Calu3 (cell line): Measurements from ENCODE around the gene BMAL1. TPM values are rescaled to one million over a fixed set of nuclear protein-coding genes. Genes with fewer than 3 reads are reported as not detected.

Experiments
- BruUV-seq: library from RNA; stranded (reverse); fragments of 400-500 nt; replicated peaks from 2 replicates; lab custom pipeline; 2021; lab: Mats Ljungman, UMichigan
- CTCF ChIA-PET: fragments of 300-600 bp; sonication (Branson Sonifier 250); formaldehyde crosslinking; loops from one replicate; lab custom pipeline; 2022; ENCODE audit warnings: antibody characterized with exemption; lab: Charles Lee
- DNase-seq: peaks from one replicate; pipeline ENCODE4 v3.0.0; 2022
- H3K27ac Mint-ChIP-seq: one replicate; pipeline ENCODE4 v1.8.0; 2022; ENCODE audit warnings: mixed read lengths; ENCODE audit not compliant: unreplicated experiment
- H3K27me3 Mint-ChIP-seq: one replicate; pipeline ENCODE4 v1.8.0; 2022; ENCODE audit warnings: mixed read lengths; ENCODE audit not compliant: unreplicated experiment
- H3K36me3 Mint-ChIP-seq: one replicate; pipeline ENCODE4 v1.8.0; 2022; ENCODE audit warnings: mild to moderate bottlenecking, moderate library complexity, mixed read lengths; ENCODE audit not compliant: insufficient read depth, unreplicated experiment
- H3K4me1 Mint-ChIP-seq: one replicate; pipeline ENCODE4 v1.8.0; 2022; ENCODE audit warnings: mild to moderate bottlenecking, low read depth, mixed read lengths; ENCODE audit not compliant: unreplicated experiment
- H3K4me3 Mint-ChIP-seq: one replicate; pipeline ENCODE4 v1.8.0; 2022; ENCODE audit warnings: mild to moderate bottlenecking, low read depth, moderate library complexity, mixed read lengths; ENCODE audit not compliant: unreplicated experiment
- H3K9me3 Mint-ChIP-seq: one replicate; pipeline ENCODE4 v1.8.0; 2022; ENCODE audit warnings: low read depth, mixed read lengths; ENCODE audit not compliant: unreplicated experiment
- intact Hi-C: fragments of 100-400 bp; cut with micrococcal nuclease; formaldehyde crosslinking; loops from one replicate; pipeline ENCODE4 v1.10.0; 2022; ENCODE audit not compliant: unreplicated experiment
- total RNA-seq: library from RNA; stranded (reverse); gene quantifications from 2 replicates; pipeline ENCODE4 v1.2.3, GENCODE V29; 2022
- TF ChIP-seq, protein P1 (sequence below): fragments of 200-600 bp; IDR thresholded peaks from one replicate; pipeline ENCODE4 v1.8.0; 2022; ENCODE audit warnings: antibody characterized with exemption; ENCODE audit not compliant: unreplicated experiment

The BMAL1 gene
- total RNA-seq, 1 experiment from 2014 or later: 10.3 TPM

DNA sequence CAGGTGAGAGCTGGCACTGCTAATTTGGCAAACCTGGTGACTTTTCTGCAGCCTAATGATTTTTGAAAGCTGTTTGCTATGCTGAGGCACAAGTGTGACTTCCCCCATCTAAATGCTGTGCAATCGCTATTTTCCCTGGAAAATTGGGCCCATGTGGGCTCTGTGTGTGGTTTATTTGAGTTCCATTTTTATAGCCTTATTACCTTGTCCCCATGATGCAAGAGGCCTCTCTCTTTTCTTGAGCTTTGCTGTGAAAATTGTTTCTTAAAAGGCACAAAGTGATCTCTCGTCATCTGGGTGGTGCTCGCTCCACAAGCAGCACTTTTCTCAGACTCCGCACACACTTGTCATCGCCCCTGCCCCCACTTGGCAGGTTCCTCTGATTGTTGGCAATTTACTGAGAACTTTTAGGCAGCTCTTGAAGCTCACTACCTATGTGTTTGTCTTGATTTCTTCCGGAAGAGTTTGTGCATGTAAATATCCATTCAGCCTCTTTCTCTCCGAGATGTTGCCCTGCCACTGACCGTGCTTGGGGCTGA is 24.9 kb downstream of the BMAL1 start:
- no peaks in the 10 kb centered on the region for H3K9me3 Mint-ChIP-seq
- peaks cover 11% of the 10 kb centered on the region for H3K27me3 Mint-ChIP-seq
- H3K4me1 Mint-ChIP-seq: no peaks in the 10 kb centered on the region
- no peak for DNase-seq
- no peak overlapping the region for H3K4me3 Mint-ChIP-seq
- TF ChIP-seq, protein P1, sequence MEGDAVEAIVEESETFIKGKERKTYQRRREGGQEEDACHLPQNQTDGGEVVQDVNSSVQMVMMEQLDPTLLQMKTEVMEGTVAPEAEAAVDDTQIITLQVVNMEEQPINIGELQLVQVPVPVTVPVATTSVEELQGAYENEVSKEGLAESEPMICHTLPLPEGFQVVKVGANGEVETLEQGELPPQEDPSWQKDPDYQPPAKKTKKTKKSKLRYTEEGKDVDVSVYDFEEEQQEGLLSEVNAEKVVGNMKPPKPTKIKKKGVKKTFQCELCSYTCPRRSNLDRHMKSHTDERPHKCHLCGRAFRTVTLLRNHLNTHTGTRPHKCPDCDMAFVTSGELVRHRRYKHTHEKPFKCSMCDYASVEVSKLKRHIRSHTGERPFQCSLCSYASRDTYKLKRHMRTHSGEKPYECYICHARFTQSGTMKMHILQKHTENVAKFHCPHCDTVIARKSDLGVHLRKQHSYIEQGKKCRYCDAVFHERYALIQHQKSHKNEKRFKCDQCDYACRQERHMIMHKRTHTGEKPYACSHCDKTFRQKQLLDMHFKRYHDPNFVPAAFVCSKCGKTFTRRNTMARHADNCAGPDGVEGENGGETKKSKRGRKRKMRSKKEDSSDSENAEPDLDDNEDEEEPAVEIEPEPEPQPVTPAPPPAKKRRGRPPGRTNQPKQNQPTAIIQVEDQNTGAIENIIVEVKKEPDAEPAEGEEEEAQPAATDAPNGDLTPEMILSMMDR: no peak
- intact Hi-C loops: no loop called here
- CTCF ChIA-PET: no interaction called here
- BruUV-seq: no TSS peak
- H3K36me3 Mint-ChIP-seq: no peaks in the 10 kb centered on the region
- no peak overlapping the region for H3K27ac Mint-ChIP-seq

DNA sequence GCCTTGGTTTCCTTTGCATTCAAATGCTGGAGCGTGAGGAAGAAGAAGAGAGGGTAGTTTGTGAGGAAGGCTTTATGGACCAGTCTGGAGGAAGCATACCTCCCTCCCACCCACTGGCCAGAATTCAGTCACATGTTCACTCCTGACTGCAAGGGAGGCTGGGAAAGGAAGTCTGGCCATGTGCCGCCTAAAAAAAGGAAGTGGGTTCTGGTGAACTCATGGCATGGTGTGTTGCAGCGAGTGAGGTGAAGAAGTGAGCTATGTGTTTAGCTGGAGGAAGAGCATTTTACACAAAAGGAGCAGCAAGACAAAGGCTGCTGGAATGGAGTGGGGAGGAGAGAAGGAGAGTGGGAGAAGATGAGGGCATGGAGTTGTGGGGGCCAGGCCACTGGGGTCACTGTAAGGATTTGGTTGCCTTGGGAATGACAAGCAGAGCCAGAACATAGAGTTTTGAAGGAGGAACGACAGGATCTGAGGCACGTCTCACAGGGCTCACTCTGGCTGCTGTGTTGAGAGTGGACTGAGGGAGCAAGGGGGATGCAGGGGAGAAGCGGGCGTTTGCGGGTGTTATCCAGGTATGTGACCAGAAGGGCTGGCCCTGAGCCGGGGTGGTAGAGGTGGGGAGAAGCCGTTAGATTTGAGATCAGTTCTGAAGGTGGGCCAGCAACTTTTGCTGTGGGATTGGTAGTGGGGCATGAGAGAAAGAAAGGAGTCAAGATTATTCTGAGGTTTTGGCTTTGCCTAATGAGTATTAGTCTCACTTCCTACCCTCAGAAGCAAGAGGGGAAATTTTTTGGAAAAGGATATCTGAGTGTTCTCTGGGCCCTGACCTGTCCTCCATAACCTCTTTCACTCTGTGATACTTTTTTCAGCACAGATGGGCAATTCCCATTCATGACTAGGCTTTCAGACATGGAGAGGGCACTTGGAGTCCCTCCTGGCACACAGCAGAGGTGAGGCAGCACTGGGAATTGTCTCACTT is 26.4 kb downstream of the BMAL1 start:
- no peak overlapping the region for H3K27ac Mint-ChIP-seq
- TF ChIP-seq, protein P1: no peak
- H3K36me3 Mint-ChIP-seq: no peaks in the 10 kb centered on the region
- CTCF ChIA-PET: no interaction called here
- DNase-seq: no peak
- peaks cover 11% of the 10 kb centered on the region for H3K27me3 Mint-ChIP-seq
- no TSS peak for BruUV-seq
- intact Hi-C loops: no loop called here
- no peaks in the 10 kb centered on the region for H3K9me3 Mint-ChIP-seq
- no peaks in the 10 kb centered on the region for H3K4me1 Mint-ChIP-seq
- H3K4me3 Mint-ChIP-seq: no peak overlapping the region

GRCh38 chr11:13304655-13305335 is 27.2 kb downstream of the BMAL1 start:
- H3K9me3 Mint-ChIP-seq: no peaks in the 10 kb centered on the region

GRCh38 chr11:13308704-13309103 is 31.1 kb downstream of the BMAL1 start:
- Mint-ChIP-seq H3K4me3 (no peak overlapping the region), H3K27me3 (no peaks in the 10 kb centered on the region), H3K27ac (no peak overlapping the region), H3K36me3 (no peaks in the 10 kb centered on the region), H3K9me3 (no peaks in the 10 kb centered on the region), H3K4me1 (no peaks in the 10 kb centered on the region)
- no TSS peak for BruUV-seq
- CTCF ChIA-PET: no interaction called here
- intact Hi-C loops: no loop called here
- TF ChIP-seq, protein P1: no peak
- no peak for DNase-seq

More at GRCh38 chr11:13304655-13305335, 27.2 kb downstream of the BMAL1 start:
- BruUV-seq: no TSS peak
- no peak overlapping the region for H3K4me3 Mint-ChIP-seq
- no peaks in the 10 kb centered on the region for H3K36me3 Mint-ChIP-seq
- no peaks in the 10 kb centered on the region for H3K4me1 Mint-ChIP-seq
- H3K27me3 Mint-ChIP-seq: peaks cover 11% of the 10 kb centered on the region
- H3K27ac Mint-ChIP-seq: no peak overlapping the region
- DNase-seq: no peak
- TF ChIP-seq, protein P1: no peak
- intact Hi-C loops: no loop called here
- CTCF ChIA-PET: no interaction called here
